ENCODE results near the gene SHISA5.
"Not testable (repeated sequence)": the region's sequence is repeated elsewhere in the genome, so short reads cannot be mapped to it uniquely, and the experiment has no call there.

Gene SHISA5, protein sequence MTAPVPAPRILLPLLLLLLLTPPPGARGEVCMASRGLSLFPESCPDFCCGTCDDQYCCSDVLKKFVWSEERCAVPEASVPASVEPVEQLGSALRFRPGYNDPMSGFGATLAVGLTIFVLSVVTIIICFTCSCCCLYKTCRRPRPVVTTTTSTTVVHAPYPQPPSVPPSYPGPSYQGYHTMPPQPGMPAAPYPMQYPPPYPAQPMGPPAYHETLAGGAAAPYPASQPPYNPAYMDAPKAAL

DNA sequence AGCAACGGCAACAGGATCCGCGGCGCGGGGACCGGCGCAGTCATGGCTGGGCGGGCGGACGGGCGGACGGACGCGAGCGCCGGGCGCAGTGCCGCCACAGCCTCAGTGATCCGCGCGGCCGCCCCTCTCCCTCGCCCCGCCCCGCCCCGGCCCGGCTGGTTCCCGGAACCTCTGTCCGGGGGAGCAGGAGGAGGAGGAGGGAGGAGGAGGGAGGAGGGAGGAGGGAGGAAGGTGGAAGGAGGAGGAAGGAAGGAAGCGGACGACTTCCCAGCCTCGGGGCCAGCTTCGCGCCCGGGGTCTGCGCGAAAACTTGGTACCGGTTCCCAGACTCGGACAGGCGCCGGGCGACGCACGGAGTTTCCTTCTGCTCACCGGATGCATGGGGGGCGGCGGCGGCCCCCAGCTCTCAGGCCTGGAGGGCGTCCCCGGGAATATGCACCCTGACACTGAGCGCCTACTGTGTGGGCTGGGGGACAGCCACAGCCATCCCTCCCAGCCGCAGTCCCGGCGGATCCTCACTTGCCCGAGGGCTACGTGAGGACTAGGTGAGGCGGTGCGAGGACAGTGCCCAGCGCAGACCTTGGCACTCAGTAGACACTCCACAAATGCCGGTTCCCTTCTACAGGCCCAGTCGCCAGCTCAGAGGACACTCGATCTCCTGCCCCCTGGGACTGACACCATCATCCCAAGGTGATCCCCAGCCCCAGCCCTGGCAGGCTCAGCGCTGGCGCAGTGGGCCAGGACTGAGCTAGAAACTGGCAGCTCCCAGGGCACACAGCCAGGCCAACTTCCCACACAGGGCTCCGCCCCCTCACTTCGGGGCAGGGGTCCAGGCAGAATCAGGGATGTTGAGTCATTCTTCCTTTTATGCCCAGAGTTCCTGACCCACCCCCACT, at the start of gene SHISA5:
Gene SHISA5, minus strand, starts transcription at position 124 of the 896 bp plus-strand sequence. Its CDS starts 80 bp downstream, at position 44.
- DNase-seq (ENCODE audit: low read depth in 3 of 3), result peak in 2 of 3 experiments; percentile 26 to 43

DNA sequence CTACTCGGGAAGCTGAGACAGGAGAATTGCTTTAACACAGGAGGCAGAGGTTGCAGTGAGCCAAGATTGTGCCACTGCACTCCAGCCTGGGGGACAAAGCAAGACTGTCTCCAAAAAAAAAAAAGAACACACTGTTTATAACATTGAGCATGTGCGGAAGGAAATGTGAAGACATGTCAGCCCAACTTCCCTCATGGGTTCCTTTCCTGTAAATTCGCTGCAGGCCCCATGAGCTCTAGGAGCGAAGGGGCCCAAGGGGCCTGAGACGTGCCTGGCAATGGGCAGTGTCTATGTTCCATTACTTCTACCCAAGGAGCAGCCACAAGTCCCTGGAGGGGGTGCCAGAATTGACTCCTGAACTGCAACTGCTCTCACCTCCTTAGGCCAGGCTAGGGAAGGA, 49.4 kb upstream of the SHISA5 start:
- no peak for DNase-seq (ENCODE audit: low read depth in 3 of 3)

DNA sequence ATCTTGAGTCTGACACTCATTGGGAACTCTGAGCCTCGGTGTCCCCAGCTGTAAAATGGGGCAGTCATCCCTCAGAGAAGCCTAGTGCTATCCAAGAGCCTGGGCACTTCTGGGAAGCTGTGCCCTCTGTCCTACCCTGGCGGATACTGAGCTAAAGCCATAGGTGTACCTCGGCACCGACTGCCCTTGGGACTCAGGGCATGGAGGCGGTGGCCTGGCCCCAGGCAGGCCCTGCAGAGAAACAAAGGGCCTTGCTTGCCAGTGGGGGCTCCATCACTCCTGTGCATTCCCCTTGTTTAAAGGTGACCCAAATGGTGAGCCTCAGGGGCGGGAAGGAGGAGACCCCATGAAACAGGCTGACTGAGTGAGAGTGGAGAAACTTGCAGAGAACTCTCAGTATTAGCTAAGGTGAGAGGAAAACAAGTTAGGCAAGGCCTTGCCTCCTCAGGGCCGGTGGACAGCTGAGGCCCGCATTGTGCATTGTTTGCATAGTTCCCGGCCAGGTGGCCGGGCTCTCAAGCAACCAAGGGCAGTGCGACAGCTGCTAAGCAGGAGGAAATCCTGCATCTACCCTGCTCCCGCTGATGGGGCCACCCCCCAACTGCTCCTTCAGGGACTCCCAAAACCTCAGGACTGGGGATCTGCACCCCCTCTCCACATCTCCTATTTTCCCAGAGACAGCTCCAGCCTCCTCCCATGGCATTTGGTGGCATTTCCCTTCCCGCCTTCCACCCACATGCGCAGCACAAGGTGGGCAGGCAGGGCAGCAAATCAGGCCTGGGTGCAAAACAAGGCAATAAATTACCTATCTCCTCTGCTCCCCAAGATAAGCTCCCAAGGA, 48.4 kb upstream of the SHISA5 start:
- no peak for DNase-seq (ENCODE audit: low read depth in 3 of 3)

DNA sequence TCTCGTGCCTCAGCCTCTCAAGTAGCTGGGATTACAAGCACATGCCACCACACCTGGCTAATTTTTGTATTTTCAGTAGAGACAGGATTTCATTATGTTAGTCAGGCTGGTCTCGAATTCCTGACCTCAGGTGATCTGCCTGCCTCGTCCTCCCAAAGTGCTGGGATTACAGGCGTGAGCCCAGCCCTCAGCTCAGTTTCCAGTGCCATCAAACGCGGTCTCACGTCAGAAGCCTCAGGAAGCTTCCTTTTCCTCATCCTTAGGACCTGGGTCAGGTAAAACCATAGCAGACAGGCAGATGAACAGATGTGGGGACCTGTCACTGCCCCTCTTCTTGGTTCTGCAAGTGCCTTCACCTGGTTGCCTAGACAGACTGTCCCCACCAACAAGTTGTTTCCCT, 47.7 kb upstream of the SHISA5 start:
- DNase-seq (ENCODE audit: low read depth in 3 of 3), result not testable (repeated sequence)

DNA sequence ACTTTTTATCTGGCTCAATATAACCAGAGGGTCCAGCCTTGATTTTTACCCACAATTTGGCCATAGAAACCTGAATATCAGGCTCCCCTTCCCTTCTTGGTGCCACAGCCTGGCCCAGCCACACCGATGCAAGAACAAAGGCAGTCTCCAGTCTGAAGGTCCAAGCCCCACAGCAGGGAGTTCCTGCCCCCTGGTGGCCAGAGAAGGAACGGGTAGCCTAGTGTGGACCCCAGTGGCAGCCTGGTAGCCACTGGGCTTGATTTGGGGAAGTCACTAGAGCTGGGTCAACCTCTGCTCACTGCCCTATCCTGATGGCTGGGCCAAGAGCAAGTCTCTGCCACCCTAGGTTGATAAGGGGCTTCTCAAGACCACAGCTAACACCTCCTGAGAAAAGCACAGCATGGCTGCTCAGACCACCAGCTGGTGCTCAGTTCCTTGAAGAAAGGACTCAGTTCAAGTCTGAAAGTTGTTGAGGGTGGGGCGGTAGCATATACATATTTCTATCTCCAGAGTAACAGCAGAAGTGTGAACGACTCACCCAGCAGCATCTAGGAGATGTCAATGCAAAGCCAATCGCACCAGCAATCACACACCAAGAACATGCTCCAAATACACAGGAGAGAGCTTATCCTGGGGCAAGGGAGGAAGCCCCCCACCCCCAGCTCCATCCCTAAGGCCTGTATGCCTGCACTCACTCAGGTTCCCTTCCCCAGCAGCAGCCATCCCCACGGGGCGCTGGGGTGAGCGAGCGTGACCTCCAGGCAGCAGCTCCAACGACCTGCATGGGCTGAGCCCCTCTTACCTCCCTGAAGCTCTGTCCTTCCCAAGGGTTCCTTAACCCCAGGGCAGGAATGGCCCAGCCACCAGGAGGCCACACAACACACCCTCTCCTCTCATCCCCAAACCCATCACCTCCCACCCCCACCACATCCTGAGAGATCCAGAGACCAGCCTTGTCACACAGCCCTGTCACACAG, 45.0 kb upstream of the SHISA5 start:
- DNase-seq (ENCODE audit: low read depth in 3 of 3), result peak; percentile 70 to 78 (median 77)

DNA sequence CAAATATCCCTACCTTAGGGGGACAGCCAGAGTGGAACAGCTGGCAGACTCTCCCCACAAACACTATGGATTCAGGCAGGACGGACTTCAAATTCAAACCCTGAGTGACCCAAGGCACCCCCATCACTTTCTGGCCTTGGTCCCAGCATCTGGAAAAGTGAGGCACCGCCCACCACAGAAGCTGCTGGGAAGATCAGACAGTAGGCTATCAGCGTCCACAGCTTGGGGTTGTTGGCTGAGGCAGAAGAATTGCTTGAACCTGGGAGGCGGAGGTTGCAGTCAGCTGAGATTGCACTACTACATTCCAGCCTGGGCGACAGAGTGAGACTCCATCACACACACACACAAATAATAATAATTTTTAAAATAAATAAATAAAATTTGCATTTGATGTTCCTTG, 44.2 kb upstream of the SHISA5 start:
- no peak for DNase-seq (ENCODE audit: low read depth in 3 of 3)

DNA sequence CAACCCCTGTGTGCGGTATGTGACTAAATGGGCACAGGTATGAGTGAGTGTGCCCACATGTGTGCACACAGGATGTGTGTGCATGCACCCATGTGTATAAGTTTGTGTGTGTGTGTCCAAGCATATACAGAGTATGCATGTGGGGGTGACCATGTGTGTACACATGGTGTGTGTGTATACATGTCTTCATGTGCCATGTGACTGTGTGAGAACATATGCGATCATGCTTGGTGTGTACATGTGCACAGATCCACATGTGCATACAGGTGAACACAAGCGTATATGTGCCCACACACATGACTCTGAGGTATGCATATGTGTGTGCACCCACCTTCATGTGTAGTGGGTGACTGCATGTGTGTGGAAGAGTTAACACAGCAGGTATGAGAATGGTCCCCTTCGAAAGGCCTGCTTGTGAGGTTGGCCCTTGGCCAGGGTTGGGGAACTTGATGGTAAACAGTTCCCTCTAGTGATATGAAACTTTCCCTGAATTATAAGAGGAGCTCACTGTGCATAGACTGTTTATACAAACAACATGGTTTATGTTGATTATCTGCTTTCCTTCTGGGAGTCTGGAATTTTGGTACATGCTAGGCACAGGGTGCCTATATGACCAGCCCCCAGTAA, 42.3 kb upstream of the SHISA5 start:
- no peak for DNase-seq (ENCODE audit: low read depth in 3 of 3)

DNA sequence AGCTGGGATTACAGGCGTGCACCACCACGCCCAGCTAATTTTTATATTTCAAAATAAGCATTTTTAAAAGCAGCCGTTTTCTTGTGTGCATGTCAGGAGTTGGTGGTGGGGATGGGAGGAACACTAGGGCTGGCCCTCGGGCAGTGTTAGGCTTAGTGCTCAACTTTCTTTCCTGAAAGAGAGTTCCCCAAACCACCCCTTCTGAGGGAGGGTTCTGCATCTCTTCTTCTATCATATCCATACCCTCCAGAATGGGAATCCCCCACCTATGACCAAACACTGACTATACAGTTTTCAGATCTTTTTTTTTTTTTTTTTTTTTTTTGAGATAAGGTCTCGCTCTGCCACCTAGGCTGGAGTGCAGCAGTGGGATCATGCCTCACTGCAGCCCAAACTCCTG, 40.2 kb upstream of the SHISA5 start:
- no peak for DNase-seq (ENCODE audit: low read depth in 3 of 3)

DNA sequence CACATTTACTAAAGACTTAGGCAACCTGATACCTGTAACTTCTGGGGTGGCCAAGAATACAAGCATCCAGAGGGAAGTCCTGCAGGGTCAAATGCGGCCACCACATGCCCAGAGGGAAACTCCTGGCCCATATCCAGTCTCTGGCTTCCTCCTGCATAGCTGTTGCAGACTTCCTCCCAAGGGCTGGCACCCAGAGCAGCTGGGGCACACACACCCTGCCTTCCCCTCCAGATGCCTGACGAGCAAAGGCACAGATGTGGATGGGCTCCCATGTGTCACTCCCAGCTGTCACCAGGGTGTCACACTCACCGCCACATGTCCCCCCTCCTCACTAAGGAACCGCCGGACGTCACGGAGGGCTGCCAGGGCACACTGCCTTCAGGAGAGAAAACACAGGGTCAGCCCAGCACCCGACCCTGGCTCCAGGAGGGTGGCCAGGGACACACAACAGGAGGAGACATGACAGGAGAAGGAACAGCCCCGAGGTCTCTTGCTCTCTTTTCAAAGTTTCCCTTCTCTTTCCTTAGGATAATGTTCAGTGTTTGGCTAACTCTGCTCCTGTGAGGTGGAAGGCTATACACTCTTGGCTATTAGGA, 39.4 kb upstream of the SHISA5 start:
- DNase-seq (ENCODE audit: low read depth in 3 of 3), result no peak

DNA sequence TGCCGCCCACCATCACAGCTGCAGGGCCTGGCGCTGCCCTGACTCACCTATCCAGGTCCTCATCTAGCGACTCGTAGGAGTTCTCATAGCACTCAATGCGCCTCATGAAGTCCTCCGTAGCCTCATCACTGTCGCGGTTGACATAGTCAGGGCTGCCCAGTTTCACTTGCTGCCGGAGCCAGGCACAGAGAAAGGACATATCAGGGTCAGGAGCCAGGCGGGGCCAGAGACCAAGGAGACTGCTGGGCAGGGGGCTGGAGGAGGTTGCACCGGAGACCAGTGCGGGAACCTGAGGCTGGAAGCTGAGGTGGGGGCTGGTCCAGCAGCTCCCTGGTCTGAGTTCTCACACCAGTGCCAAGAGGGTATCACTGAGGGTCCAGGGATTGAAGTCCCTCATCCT, 34.5 kb upstream of the SHISA5 start:
- DNase-seq (ENCODE audit: low read depth in 3 of 3), result no peak

DNA sequence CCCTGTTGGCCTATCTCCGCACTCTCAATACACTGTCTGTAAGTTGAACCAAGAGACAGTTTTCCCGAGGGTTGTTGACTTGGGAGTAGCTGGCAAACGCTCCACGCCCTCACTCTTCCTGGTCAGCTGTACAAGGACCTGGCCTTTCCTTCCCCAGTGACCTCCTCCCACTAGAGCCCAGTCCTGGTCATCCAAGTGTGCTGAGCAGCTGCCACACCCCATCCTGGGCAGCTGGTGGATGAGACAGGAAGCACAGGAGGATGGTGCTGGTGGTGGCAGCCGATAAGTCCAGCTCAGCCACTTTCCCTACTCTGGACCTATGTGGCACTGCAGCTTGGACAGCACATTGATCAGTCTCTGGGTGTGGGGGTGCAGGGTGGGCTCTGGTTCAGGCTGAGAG, 32.8 kb upstream of the SHISA5 start:
- DNase-seq (ENCODE audit: low read depth in 3 of 3), result no peak

DNA sequence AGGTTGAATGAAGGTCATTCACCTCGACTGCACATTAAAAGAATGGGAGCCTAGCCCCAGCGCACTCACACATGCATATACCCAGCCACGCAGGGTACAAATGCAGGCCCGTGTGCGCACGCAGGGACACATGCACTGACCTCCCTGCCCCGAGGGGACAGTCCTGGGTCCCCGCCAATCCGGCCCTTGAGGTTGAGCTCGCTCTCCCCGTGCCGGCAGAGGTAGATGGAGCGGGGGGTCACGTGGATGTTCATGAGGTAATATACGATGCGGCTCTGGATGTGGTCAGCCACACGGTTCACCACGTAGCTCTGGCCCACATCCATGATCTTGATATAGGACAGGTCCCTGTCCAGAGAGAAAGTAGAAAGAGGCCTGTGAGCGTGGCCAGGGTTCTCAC, 32.1 kb upstream of the SHISA5 start:
- no peak for DNase-seq (ENCODE audit: low read depth in 3 of 3)

DNA sequence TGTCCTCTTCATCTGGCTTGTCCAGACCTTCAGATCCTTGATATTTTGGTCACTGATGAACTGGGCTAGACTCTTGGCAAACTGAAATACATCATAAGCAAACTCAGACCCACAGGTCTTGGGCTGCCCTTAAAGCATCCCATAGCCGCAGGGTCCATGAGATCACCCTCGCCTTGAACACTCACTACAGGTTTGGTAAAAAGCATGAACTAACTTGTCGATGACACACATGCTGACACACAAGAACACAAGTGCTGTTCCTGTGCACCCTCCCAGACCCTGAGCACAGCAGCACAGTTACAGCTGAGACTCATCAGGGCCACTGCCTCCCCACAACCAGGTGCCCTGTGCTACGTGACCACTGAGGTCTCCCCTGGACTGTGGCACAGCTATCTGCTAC, 31.6 kb upstream of the SHISA5 start:
- DNase-seq (ENCODE audit: low read depth in 3 of 3), result no peak

DNA sequence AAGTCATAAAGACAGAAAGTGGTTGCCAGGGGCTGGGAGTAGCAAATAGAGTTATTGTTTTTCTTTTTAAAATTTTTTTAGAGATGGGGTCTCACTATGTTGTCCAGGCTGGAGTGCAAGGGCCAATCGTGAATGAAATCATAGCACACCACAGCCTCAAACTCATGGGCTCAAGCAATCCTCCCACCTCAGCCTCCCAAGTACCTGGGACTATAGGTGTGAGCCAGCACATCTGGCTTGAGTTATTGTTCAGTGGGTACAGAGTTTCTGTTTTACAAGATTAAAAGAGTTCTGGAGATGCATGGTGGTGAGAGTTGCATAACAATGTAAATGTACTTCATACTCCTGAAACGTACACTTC, 29.0 kb upstream of the SHISA5 start:
- DNase-seq (ENCODE audit: low read depth in 3 of 3), result no peak

DNA sequence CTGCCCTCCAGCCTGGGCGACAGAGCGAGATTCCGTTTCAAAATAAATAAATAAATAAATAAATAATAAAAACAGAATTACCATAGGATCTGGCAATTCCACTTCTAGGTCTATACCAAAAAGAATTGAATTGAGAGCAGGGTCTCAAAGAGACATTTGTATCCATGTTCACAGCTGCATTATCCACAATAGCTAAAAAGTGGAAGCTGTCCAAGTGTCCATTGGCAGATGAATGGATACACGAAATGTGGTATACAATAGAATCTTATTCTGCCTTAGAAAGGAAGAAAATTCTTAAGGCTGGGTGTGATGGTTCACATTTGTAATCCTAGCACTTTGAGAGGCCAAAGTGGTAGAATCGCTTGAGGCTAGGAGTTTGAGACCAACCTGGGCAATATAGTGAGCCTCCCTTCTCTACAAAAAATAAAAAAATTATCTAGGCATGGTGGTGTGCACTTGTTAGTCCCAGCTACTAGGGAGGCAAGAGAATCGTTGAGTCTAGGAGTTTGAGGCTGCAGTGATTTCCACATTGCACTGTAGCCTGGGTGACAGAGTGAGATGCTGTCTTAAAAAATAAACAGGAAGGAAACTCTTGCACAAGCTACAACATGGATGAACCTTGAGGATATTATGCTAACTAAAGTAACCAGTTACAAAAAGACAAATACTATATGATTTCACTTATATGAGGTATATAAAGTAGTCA, 28.4 kb upstream of the SHISA5 start:
- no peak for DNase-seq (ENCODE audit: low read depth in 3 of 3)

DNA sequence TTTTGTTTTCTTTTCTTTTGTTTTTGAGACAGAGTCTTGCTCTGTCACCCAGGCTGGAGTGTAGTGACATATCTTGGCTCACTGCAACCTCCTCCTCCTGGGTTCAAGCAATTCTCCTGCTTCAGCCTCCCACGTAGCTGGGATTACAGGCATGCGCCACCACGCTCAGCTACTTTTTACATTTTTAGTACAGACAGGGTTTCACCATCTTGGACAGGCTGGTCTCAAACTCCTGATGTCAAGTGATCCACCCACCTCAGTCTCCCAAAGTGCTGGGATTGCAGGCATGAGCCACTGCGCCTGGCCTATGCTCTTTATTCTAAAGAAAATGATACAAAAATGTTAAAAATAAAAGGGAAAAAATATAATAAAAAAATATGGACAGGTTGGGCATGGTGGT, 26.7 kb upstream of the SHISA5 start:
- DNase-seq (ENCODE audit: low read depth in 3 of 3), result not testable (repeated sequence)

DNA sequence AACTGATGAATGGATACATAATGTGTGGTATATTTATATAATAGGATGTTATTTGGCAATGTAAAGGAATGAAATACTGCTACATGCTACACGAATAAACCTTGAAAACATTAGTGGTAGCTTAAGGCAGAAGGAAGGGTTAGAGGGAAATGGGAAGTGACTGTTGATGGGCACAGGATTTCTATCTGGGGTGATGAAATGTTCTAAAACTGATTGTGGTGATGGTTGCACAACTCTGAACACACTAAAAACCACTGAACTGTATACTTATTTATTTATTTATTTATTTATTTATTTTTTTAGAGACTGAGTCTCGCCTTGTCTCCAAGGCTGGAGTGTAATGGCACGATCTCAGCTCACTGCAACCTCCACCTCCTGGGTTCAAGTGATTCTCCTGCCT, 24.8 kb upstream of the SHISA5 start:
- DNase-seq (ENCODE audit: low read depth in 3 of 3), result no peak

DNA sequence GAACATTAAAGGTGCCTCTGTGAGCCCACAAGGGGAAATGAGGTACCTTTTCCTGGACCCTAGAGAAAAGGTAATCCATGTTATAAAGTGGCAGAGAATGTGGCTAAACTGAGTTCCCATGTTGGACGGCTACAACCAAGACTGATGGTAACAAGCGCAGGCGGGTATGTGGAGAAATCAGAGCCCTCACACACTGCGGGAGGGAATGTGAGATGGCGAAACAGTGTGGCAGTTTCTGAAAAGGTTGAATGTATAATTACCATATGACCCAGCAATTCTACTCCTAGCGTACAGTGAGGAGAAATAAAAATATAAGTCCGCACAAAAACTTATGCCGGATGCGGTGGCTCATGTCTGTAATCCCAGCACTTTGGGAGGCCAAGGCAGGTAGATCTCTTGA, 24.1 kb upstream of the SHISA5 start:
- DNase-seq (ENCODE audit: low read depth in 3 of 3), result no peak

DNA sequence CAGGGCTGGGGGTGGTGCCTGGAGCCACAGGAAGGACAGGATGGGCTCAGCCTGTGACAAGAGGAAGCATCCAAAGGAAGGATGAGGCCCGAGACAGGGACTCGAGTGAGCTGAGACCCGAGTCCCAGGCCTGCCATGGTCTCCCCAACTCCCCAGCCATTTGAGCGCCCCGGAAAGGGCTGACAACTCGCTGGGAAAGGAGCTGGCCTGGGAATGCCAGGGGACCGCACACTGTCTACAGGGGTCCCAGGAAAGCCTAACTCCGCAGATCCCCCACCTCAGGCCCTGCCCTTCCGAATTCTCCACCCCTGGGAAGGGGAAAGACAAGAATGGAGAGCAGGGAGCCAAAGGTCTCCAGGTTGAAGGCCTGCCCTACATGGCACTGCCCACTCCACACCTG, 21.0 kb upstream of the SHISA5 start:
- DNase-seq (ENCODE audit: low read depth in 3 of 3), result no peak

DNA sequence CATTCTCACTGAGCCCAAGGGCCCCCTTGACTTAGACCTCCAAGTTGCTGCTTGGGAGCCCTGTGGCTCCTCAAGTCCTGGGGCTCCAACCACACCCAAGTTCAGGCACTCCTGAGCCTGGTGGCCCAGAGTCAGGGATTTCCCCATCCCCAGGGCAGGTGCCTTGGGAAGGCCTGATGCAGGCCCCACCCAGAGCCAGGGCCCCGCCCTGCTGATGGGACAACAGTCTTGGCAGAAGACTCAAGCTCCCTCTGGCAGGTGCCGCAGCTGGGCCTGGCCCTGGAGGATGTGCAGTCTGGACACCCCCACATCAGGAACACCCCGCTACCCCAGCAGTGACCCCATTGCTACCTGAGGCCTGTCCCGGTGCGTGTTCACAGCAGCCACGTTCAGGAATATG, 17.7 kb upstream of the SHISA5 start:
- no peak for DNase-seq (ENCODE audit: low read depth in 3 of 3)

Data from stimulated activated CD4-positive, alpha-beta T cell treated with anti-CD3 and anti-CD28 coated beads, TNF-alpha, amount 100 ng/mL, for 4 hours (primary cell).